Mesenteric fat pad (tissue), 1 donor: ENCODE data around the gene CASR. TPM values are rescaled to one million over a fixed set of nuclear protein-coding genes. Genes with fewer than 3 reads are reported as not detected.

Experiments used
- DNase-seq: peaks from one replicate; pipeline ENCODE4 v3.0.0-alpha.2; 2020; ENCODE audit warnings: low spot score
- total RNA-seq: library from RNA; stranded (reverse); fragmentation: NEBNext Ultra II Directional; extraction: Animal tissue kit (Norgen Biotek cat#: 25700); gene quantifications from one replicate; pipeline ENCODE4 v1.2.1, GENCODE V29; 2021
- donor health status: DM: yes; HTN: yes; CAD: no.

CASR gene
- total RNA-seq, 1 donor from 2014 or later = not detected

GRCh38 chr3:122258757-122259371, 75.4 kb downstream of the CASR start:
- DNase-seq = no peak

GRCh38 chr3:122260206-122260605, 76.7 kb downstream of the CASR start:
- DNase-seq = no peak

- no peak for DNase-seq
Observed at GRCh38 chr3:122263058-122263457, 79.6 kb downstream of the CASR start.

GRCh38 chr3:122263974-122264588, 80.6 kb downstream of the CASR start:
- DNase-seq = no peak

GRCh38 chr3:122265957-122266356, 82.5 kb downstream of the CASR start:
- no peak for DNase-seq

- no peak for DNase-seq
Observed at GRCh38 chr3:122268257-122269024, 85.0 kb downstream of the CASR start.

GRCh38 chr3:122269045-122269444, 85.6 kb downstream of the CASR start:
- DNase-seq = no peak

GRCh38 chr3:122271246-122271898, 87.9 kb downstream of the CASR start:
- DNase-seq = no peak

- DNase-seq = no peak
Observed at GRCh38 chr3:122272879-122273278, 89.4 kb downstream of the CASR start.

GRCh38 chr3:122273498-122273897, 90.0 kb downstream of the CASR start:
- DNase-seq = no peak

GRCh38 chr3:122281891-122282290, 98.4 kb downstream of the CASR start:
- no peak for DNase-seq

GRCh38 chr3:122283796-122284445, 100.5 kb downstream of the CASR start:
- DNase-seq = no peak

- DNase-seq = no peak
Observed at GRCh38 chr3:122284486-122284885, 101.0 kb downstream of the CASR start.

- DNase-seq = no peak
Observed at GRCh38 chr3:122294359-122294758, 110.9 kb downstream of the CASR start.

GRCh38 chr3:122295266-122296062, 112.0 kb downstream of the CASR start:
- no peak for DNase-seq

GRCh38 chr3:122298239-122298638, 114.8 kb downstream of the CASR start:
- DNase-seq = no peak

- no peak for DNase-seq
Observed at GRCh38 chr3:122299215-122299614, 115.7 kb downstream of the CASR start.

GRCh38 chr3:122299872-122300460, 116.5 kb downstream of the CASR start:
- DNase-seq = no peak

GRCh38 chr3:122301063-122301462, 117.6 kb downstream of the CASR start:
- DNase-seq = no peak
